Measurements from ENCODE around the gene PUM1.
"Not testable (repeated sequence)": the region's sequence is repeated elsewhere in the genome, so short reads cannot be mapped to it uniquely, and the experiment has no call there.

The PUM1 gene

GRCh38 chr1:31064111-31064717, 1.3 kb downstream of the PUM1 start:
- peak; percentile 31 for DNase-seq

DNA sequence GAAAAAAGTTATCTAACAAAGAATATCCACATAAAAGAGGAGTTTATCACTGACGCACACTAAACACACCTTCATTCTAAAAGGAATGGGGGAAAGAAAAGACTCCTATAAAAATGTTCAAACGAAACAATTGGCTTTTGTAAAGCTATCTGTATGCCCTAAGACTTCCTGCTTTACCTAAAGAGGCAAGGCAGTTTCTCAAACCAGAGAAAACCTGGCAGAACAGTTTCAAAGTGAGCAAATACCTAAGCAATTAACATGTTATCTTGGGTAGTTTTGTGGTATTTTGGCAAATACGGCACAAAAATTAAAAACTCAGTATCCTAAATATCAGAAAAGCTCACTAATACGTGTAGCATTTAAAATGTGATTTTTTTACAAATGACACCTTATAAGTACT, 1.9 kb downstream of the PUM1 start:
- peak; percentile 38 for DNase-seq

DNA sequence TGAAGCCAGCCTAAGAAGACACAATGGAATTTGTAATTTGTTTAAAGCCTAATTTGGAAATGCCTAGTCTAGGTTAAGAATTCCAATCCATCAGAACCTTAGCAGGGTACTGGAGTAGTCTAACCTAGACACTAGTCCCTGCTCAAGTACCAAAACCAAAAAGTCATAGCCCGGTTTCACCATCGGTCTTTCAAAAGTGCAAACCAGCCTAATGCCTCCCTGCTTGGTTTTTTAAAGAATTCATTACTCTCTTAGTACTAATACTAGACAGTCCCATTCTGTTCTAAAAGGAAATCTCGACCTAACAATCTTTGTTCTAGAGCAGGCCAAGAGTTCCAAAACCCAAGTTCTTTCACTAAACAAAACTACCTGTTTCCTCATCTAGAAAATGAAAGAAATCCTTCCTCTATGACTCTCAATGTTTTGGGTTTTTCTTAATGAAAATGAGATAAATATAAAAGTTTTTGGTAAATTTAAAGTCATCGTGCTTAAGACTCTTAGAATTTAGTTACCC, 2.6 kb downstream of the PUM1 start:
- DNase-seq: no peak

DNA sequence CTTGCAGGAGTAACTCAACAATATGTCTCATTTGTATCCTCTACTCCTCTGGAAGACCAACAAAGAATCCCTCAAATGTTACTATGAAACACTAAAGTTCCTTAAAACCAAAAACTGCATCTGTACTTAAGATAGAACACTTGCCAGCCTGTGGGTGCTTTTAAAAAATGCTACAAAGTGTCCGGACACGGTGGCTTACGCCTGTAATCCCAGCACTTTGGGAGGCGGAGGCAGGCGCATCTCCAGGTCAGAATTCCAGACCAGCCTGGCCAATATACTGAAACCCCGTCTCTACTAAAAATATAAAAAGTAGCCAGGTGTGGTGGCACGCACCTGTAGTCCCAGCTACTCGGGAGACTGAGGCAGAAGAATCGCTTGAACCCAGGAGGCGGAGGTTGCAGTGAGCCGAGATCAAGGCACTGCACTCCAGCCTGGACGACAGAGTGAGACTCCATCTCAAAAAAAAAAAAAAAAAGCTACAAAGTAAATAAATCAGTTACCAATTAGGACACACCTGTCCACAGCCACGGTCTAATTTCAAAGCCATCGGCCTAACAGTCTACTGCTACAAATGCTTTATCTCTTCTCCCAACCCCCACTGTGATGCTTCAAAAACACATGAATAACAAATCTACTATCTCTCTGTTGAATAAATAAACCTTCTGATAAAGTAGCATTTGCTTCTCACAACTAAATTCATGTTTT, 3.2 kb downstream of the PUM1 start:
- DNase-seq: peak; percentile 27

DNA sequence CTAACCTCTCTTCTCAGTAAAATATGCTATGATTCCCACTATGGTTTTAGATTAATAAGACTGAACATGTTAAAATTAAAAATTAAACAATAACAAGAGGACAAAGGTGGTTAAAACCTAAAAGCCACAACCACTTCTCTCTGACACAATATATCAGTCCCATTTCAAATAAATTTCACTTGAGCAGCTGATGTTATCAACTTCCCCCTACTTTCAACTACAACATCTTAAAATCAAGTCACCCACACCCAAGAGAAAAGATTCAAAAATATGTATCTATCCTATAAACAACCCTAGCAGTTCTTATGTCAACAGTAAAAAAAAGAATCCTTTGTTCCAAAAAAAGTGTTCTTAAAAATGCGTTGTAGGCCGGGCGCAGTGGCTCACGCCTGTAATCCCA, 7.5 kb downstream of the PUM1 start:
- DNase-seq: peak; percentile 30

- no peak for DNase-seq
These were observed 9.6 kb downstream of the PUM1 start for GRCh38 chr1:31055953-31056352.

GRCh38 chr1:31055501-31055900, 10.0 kb downstream of the PUM1 start:
- no peak for DNase-seq

DNA sequence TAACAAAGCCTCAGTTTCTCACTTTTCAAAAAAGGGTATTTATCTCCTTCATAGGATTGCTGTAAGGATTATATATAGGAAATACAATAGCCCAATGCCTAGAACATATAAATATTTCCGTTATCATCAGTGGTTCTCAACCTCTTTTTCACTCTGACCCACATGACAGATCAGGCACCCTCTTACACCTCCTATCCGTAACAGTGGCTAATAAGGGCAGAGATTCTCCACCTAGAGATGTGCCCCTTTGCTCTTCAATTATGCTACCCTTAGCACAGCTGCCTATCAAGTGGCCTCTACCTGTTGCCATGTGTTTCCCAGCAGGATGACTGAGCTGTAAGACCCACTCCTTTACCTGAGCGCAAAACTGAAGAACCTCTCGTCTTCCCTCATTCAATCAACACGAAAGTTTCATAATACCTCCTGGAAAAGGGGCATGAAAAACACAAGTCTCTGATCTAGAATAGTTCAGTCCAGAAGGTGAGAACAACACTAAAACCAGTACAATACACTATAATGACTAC, 10.5 kb downstream of the PUM1 start:
- DNase-seq: no peak

- DNase-seq: no peak
These were observed 11.2 kb downstream of the PUM1 start for GRCh38 chr1:31054349-31054748.

- not testable (repeated sequence) for DNase-seq
These were observed 12.9 kb downstream of the PUM1 start for GRCh38 chr1:31052613-31053012.

DNA sequence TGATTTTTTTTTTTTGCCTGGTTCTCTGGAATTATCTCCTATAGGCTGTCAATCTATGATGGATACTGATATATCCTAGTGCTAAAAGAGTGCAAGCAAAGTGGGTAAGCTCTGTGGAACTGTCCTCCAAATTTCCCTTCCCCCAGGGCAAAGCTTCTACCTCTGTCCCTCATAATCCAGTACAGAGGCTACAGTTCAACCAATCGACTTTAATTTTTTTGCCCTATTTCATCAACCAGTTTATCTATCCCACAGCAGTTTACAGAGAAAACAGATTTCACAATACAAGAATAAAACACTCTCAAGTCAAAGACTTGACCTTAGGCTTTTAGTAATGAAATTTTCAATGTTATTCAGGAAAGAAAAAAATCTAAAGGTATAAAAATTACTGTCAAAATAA, 13.9 kb downstream of the PUM1 start:
- no peak for DNase-seq

- not testable (repeated sequence) for DNase-seq
These were observed 18.0 kb downstream of the PUM1 start for GRCh38 chr1:31047507-31047906.

DNA sequence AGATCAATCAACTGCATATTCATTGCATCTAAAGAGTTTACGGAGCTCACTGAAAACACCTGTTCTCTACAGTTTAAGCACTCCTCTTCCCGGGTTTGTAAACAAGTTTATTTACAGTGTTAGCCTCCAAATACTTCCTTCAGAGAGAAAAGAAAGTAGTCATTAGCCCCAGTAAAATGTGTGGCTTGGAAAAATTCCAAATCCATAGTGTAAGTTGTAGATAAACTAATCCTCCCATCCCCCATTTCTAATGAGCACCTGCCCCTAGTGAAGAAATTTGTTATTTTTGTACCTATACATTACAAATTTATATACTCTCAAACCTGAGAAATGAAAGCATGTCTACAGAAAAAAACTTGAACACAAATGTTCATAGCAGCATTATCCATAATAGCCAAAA, 21.9 kb downstream of the PUM1 start:
- DNase-seq: peak; percentile 88

- no peak for DNase-seq
These were observed 22.9 kb downstream of the PUM1 start for GRCh38 chr1:31042656-31043055.

- peak; percentile 52 for DNase-seq
These were observed 24.0 kb downstream of the PUM1 start for GRCh38 chr1:31041529-31041928.

- no peak for DNase-seq
These were observed 25.5 kb downstream of the PUM1 start for GRCh38 chr1:31040038-31040437.

- DNase-seq: not testable (repeated sequence)
These were observed 26.6 kb downstream of the PUM1 start for GRCh38 chr1:31038935-31039334.

DNA sequence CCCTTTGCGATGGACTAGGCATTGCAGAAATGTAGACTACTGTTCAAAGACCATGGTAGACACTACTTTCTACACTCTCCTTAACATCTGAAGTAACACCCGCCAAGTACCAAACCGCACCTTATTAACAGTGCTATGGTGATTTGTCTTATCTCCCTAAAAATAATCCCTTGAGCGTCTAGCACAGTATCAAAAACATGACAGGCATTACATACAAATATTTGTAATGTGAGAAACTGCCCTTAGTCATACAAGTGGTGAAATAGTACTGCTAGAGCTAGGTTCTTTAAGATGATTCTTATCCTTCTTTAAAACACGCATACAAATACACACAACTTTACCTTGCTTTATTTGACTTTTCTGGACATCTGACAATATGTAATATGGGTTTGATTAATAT, 27.2 kb downstream of the PUM1 start:
- peak; percentile 43 for DNase-seq

GRCh38 chr1:31036749-31037500, 28.6 kb downstream of the PUM1 start:
- peak; percentile 29 for DNase-seq

DNA sequence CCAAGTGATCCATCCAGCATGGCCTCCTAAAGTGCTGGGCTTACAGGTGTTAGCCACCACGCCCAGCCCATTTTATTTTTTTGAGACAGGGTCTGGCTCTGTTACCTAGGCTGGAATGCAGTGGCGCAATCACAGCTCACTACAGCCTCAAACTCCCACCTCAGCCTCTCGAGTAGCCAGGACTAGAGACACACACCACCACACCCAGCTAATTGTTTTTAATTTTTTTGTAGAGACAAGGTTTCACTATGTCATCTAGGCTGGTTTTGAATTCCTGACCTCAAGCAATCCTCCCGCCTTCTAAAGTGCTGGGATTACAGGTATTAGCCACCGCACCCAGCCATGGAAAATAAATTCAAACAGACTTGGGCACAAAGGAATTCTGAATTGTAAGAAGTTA, 31.9 kb downstream of the PUM1 start:
- no peak for DNase-seq

- DNase-seq: no peak
These were observed 33.3 kb downstream of the PUM1 start for GRCh38 chr1:31032266-31032665.

- DNase-seq: no peak
These were observed 34.0 kb downstream of the PUM1 start for GRCh38 chr1:31031330-31032143.

DNA sequence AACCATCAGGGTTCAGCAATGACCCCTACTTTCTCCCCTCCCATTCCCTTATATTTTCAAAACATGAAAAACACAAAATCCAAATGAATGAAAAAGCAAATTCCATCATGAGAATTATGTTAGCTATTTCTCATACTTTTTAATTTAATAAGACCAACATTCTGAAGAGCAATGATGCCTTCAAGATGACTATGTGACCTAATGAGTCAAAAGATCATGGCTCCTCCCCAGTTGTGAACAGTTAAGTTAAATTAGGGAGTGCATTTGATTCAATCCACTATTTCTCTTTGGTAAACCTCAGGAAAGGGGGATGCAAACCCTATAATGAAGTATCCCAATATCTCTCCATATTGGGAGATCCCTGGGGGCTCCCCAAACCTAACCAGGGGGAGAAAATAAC, 36.5 kb downstream of the PUM1 start:
- no peak for DNase-seq
